ENCODE results near the gene SLC31A2. TPM values are rescaled to one million over a fixed set of nuclear protein-coding genes. Genes with fewer than 3 reads are reported as not detected.

The SLC31A2 gene
- polyA plus RNA-seq, 1 of the 3 experiments (the other 2 are of a cell fraction), result 6.4 TPM

GRCh38 chr9:113168809-113169208, 18.0 kb downstream of the SLC31A2 start:
- 100% methylated on average over 5 of the region's 5 CpGs for WGBS (ENCODE audit: low lambda C conversion rate)
- H3K27me3 ChIP-seq (ENCODE audit: insufficient read depth), result no peaks in the 10 kb centered on the region
- no peak overlapping the region for H3K9ac ChIP-seq
- H2AFZ ChIP-seq (ENCODE audit: low read depth), result no peak overlapping the region
- TF ChIP-seq USF2 (IDR thresholded peaks at IDR 0.05; ENCODE audit: borderline replicate concordance, low read depth, low read length), result no peak
- no peak for TF ChIP-seq GABPA (IDR thresholded peaks at IDR 0.05; ENCODE audit: low read depth)
- TF ChIP-seq GATA2 (CRISPR knock-in tag; IDR thresholded peaks at IDR 0.05), result no peak
- TF ChIP-seq RFX5 (IDR thresholded peaks at IDR 0.05; ENCODE audit: low read length), result no peak
- TF ChIP-seq JUND (IDR thresholded peaks at IDR 0.05), result no peak
- no peaks in the 10 kb centered on the region for H3F3A ChIP-seq (replicated peaks; ENCODE audit: insufficient read depth)
- H3K9me2 ChIP-seq, result no peaks in the 10 kb centered on the region
- ChIA-PET CTCF (no interaction called here), POLR2A (no interaction called here)
- H4K20me1 ChIP-seq (ENCODE audit: insufficient read depth), result no peaks in the 10 kb centered on the region
- no peaks in the 10 kb centered on the region for H3K9me3 ChIP-seq
- H3K4me2 ChIP-seq, result no peak overlapping the region
- no peaks in the 10 kb centered on the region for H3K79me2 ChIP-seq (ENCODE audit: insufficient read depth)
- no peak overlapping the region for H3K27ac ChIP-seq (ENCODE audit: low read depth in 2 of 2, low read length in 1 of 2)
- DNase-seq, result no peak
- H3K4me1 ChIP-seq (ENCODE audit: control insufficient read depth in 1 of 2, insufficient read depth in 2 of 2, low read depth in 1 of 2, low read length in 1 of 2), result peaks cover 5 to 9% of the 10 kb centered on the region in 2 experiments; a peak in 1 of 4 replicates
- no peak overlapping the region for H3K4me3 ChIP-seq (ENCODE audit: low read depth in 2 of 2, low read length in 1 of 2)
- peaks cover 42 to 78% of the 10 kb centered on the region in 2 experiments for H3K36me3 ChIP-seq (replicated peaks in 1 of 2; ENCODE audit: control insufficient read depth in 1 of 2, insufficient read depth in 2 of 2, low read length in 1 of 2)

GRCh38 chr9:113173341-113173740, 22.5 kb downstream of the SLC31A2 start:
- Histone ChIP-seq H3K79me2 (ENCODE audit: insufficient read depth) (no peaks in the 10 kb centered on the region), H3K9me2 (no peaks in the 10 kb centered on the region), H3K4me2 (no peak overlapping the region), H3F3A (replicated peaks; ENCODE audit: insufficient read depth) (peaks cover under 1% of the 10 kb centered on the region), H3K27ac (ENCODE audit: low read depth in 2 of 2, low read length in 1 of 2) (no peak overlapping the region), H2AFZ (ENCODE audit: low read depth) (no peak overlapping the region), H4K20me1 (ENCODE audit: insufficient read depth) (no peaks in the 10 kb centered on the region), H3K36me3 (replicated peaks in 1 of 2; ENCODE audit: control insufficient read depth in 1 of 2, insufficient read depth in 2 of 2, low read length in 1 of 2) (peaks cover 43 to 80% of the 10 kb centered on the region in 2 experiments), H3K9ac (no peak overlapping the region), H3K9me3 (no peaks in the 10 kb centered on the region), H3K4me1 (ENCODE audit: control insufficient read depth in 1 of 2, insufficient read depth in 2 of 2, low read depth in 1 of 2, low read length in 1 of 2) (no peaks in the 10 kb centered on the region), H3K4me3 (ENCODE audit: low read depth in 2 of 2, low read length in 1 of 2) (no peak overlapping the region), H3K27me3 (ENCODE audit: insufficient read depth) (no peaks in the 10 kb centered on the region)
- no peak for DNase-seq
- 90% methylated on average over 3 of the region's 3 CpGs for WGBS (ENCODE audit: low lambda C conversion rate)
- ChIA-PET CTCF (interaction anchor here (0.8 to 2.2 kb wide), 3 partner anchors 12 to 251 kb away, joined by 3 to 9 read pairs (median 9); no protein-coding TSS in a partner anchor), POLR2A (no interaction called here)
- TF ChIP-seq POLR2AphosphoS5 (IDR thresholded peaks at IDR 0.05; ENCODE audit: low read depth, low read length), result no peak
- TF ChIP-seq RAD21 (IDR thresholded peaks at IDR 0.05; ENCODE audit: low read length), result no peak
- TF ChIP-seq FOSL2 (IDR thresholded peaks at IDR 0.05; ENCODE audit: borderline replicate concordance, low read depth), result no peak
- no peak for TF ChIP-seq SMC3 (IDR thresholded peaks at IDR 0.05; ENCODE audit: low read depth, low read length)

GRCh38 chr9:113176803-113177202, 26.0 kb downstream of the SLC31A2 start:
- 98% methylated on average over 6 of the region's 6 CpGs for WGBS (ENCODE audit: low lambda C conversion rate)
- Histone ChIP-seq H3K9ac (no peak overlapping the region), H3K36me3 (replicated peaks in 1 of 2; ENCODE audit: control insufficient read depth in 1 of 2, insufficient read depth in 2 of 2, low read length in 1 of 2) (peaks cover 50 to 77% of the 10 kb centered on the region in 2 experiments), H3K79me2 (ENCODE audit: insufficient read depth) (no peaks in the 10 kb centered on the region), H3K27ac (ENCODE audit: low read depth in 2 of 2, low read length in 1 of 2) (no peak overlapping the region), H3K27me3 (ENCODE audit: insufficient read depth) (no peaks in the 10 kb centered on the region), H2AFZ (ENCODE audit: low read depth) (no peak overlapping the region), H3K9me3 (no peaks in the 10 kb centered on the region), H3K9me2 (no peaks in the 10 kb centered on the region), H3K4me2 (no peak overlapping the region), H4K20me1 (ENCODE audit: insufficient read depth) (no peaks in the 10 kb centered on the region), H3K4me3 (ENCODE audit: low read depth in 2 of 2, low read length in 1 of 2) (no peak overlapping the region), H3K4me1 (ENCODE audit: control insufficient read depth in 1 of 2, insufficient read depth in 2 of 2, low read depth in 1 of 2, low read length in 1 of 2) (no peaks in the 10 kb centered on the region), H3F3A (replicated peaks; ENCODE audit: insufficient read depth) (peaks cover 4% of the 10 kb centered on the region)
- POLR2A ChIA-PET, result interaction anchor here (1.2 kb wide), 1 partner anchor 14 kb away, joined by 4 read pairs; no protein-coding TSS in a partner anchor
- DNase-seq, result no peak
- CTCF ChIA-PET, result interaction anchor here (2.2 kb wide), 1 partner anchor 14 kb away, joined by 10 read pairs; no protein-coding TSS in a partner anchor
- no peak for TF ChIP-seq USF2 (IDR thresholded peaks at IDR 0.05; ENCODE audit: borderline replicate concordance, low read depth, low read length)
- TF ChIP-seq POLR2AphosphoS5 (IDR thresholded peaks at IDR 0.05; ENCODE audit: low read depth, low read length), result no peak
- no peak for TF ChIP-seq CTCF (IDR thresholded peaks at IDR 0.05)
- no peak for TF ChIP-seq GABPA (IDR thresholded peaks at IDR 0.05; ENCODE audit: low read depth)
- TF ChIP-seq MEF2A (IDR thresholded peaks at IDR 0.05; ENCODE audit: borderline replicate concordance, low read depth), result no peak
- no peak for TF ChIP-seq EZH2phosphoT487 (IDR thresholded peaks at IDR 0.05; ENCODE audit: borderline replicate concordance, low read depth)
- no peak for TF ChIP-seq RFX5 (IDR thresholded peaks at IDR 0.05; ENCODE audit: low read length)
- no peak for TF ChIP-seq ZBTB33 (IDR thresholded peaks at IDR 0.05; ENCODE audit: borderline replicate concordance, low read depth)
- TF ChIP-seq RAD21 (IDR thresholded peaks at IDR 0.05; ENCODE audit: low read length), result no peak
- TF ChIP-seq TEAD4 (IDR thresholded peaks at IDR 0.05; ENCODE audit: borderline replicate concordance, insufficient read depth), result no peak

Data from SK-N-SH (cell line).